OCI-LY3 (cell line): ENCODE measurements around the gene RBL1.
"Not testable (repeated sequence)": the region's sequence is repeated elsewhere in the genome, so short reads cannot be mapped to it uniquely, and the experiment has no call there.

Experiments
- H2AFZ ChIP-seq: fragments of 200-600, 300-600 bp; shearing (Covaris generic); 2 replicates; pipeline ENCODE4 v1.6.0; 2014; ENCODE audit warnings: antibody characterized with exemption, low read depth, low read length
- H3K27ac ChIP-seq: fragments of 200-600, 300-600 bp; sonication (generic); 2 replicates; pipeline ENCODE4 v1.5.1; 2014; ENCODE audit warnings: mild to moderate bottlenecking, low read length, moderate library complexity, mixed read lengths
- H3K27me3 ChIP-seq: fragments of 200-600, 300-600 bp; sonication (generic); 2 replicates; pipeline ENCODE4 v1.6.1; 2014; ENCODE audit warnings: low read depth, low read length, mixed read lengths
- H3K36me3 ChIP-seq: fragments of 200-600, 300-600 bp; sonication (generic); replicated peaks from 2 replicates; pipeline ENCODE3; 2014; ENCODE audit warnings: low read depth, low read length, mixed read lengths
- H3K4me1 ChIP-seq: fragments of 300-600, 200-600 bp; sonication (generic); 2 replicates; pipeline ENCODE4 v1.6.1; 2014; ENCODE audit warnings: low read length, mixed read lengths
- H3K4me2 ChIP-seq: fragments of 200-600, 300-600 bp; sonication (generic); 2 replicates; pipeline ENCODE4 v1.6.1; 2014; ENCODE audit warnings: low read length, mixed read lengths
- H3K4me3 ChIP-seq: fragments of 300-600, 200-600 bp; sonication (generic); 2 replicates; pipeline ENCODE4 v1.5.1; 2014; ENCODE audit warnings: antibody characterized with exemption, mild to moderate bottlenecking, low read length, moderate library complexity
- H3K79me2 ChIP-seq: fragments of 300-600, 200-600 bp; shearing (Covaris generic); 2 replicates; pipeline ENCODE4 v1.6.1; 2014; ENCODE audit warnings: mild to moderate bottlenecking, low read length, mixed read lengths
- H3K9ac ChIP-seq: fragments of 300-600, 200-600 bp; shearing (Covaris generic); 2 replicates; pipeline ENCODE4 v1.6.0; 2014; ENCODE audit warnings: mild to moderate bottlenecking, low read length, moderate library complexity
- H3K9me3 ChIP-seq: fragments of 200-600, 300-600 bp; shearing (Covaris generic); 2 replicates; pipeline ENCODE4 v1.6.1; 2014; ENCODE audit warnings: low read length, mixed read lengths; ENCODE audit not compliant: insufficient read depth
- H4K20me1 ChIP-seq: fragments of 200-600, 300-600 bp; sonication (generic); 2 replicates; pipeline ENCODE4 v1.6.1; 2016; ENCODE audit warnings: low read length, mixed read lengths; ENCODE audit not compliant: insufficient read depth
- EZH2phosphoT487 ChIP-seq: fragments of 200-600 bp; shearing (Covaris generic); IDR thresholded peaks from 2 replicates; pipeline ENCODE4 v1.6.1; 2018; ENCODE audit warnings: antibody characterized with exemption, mixed run types, low read depth
- TF ChIP-seq, protein P1 (sequence below): fragments of 200-600, 300-600 bp; sonication (generic); IDR thresholded peaks from 2 replicates; pipeline ENCODE4 v1.5.1; 2014; ENCODE audit warnings: antibody characterized with exemption, low read length, low read depth

The RBL1 gene

DNA sequence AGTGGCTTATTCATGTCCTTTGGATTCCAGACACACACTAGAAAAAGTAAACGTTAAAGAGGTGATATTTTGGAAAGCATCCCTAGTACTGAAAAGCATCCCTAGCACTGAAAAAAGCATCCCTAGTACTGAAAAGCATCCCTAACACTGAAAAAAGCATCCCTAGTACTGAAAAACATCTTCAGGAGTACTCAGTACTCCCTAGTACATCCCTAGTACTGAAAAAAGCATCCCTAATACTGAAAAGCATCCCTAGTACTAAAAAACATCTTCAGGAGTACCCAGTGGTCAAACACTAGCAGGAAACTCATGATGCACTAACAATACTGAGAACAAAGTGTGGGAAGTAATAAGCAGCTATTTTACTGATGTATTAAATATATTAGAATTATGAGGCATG, 98.7 kb downstream of the RBL1 start:
- no peak overlapping the region for H3K4me2 ChIP-seq
- H3K9me3 ChIP-seq, result no peaks in the 10 kb centered on the region
- no peaks in the 10 kb centered on the region for H3K27me3 ChIP-seq
- H3K4me3 ChIP-seq, result no peak overlapping the region
- no peaks in the 10 kb centered on the region for H3K79me2 ChIP-seq
- no peak overlapping the region for H2AFZ ChIP-seq
- H4K20me1 ChIP-seq, result no peaks in the 10 kb centered on the region
- H3K27ac ChIP-seq, result no peak overlapping the region
- no peaks in the 10 kb centered on the region for H3K4me1 ChIP-seq
- TF ChIP-seq EZH2phosphoT487, result no peak
- TF ChIP-seq, protein P1, sequence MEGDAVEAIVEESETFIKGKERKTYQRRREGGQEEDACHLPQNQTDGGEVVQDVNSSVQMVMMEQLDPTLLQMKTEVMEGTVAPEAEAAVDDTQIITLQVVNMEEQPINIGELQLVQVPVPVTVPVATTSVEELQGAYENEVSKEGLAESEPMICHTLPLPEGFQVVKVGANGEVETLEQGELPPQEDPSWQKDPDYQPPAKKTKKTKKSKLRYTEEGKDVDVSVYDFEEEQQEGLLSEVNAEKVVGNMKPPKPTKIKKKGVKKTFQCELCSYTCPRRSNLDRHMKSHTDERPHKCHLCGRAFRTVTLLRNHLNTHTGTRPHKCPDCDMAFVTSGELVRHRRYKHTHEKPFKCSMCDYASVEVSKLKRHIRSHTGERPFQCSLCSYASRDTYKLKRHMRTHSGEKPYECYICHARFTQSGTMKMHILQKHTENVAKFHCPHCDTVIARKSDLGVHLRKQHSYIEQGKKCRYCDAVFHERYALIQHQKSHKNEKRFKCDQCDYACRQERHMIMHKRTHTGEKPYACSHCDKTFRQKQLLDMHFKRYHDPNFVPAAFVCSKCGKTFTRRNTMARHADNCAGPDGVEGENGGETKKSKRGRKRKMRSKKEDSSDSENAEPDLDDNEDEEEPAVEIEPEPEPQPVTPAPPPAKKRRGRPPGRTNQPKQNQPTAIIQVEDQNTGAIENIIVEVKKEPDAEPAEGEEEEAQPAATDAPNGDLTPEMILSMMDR, result no peak
- H3K36me3 ChIP-seq, result peaks cover 50% of the 10 kb centered on the region
- no peak overlapping the region for H3K9ac ChIP-seq

DNA sequence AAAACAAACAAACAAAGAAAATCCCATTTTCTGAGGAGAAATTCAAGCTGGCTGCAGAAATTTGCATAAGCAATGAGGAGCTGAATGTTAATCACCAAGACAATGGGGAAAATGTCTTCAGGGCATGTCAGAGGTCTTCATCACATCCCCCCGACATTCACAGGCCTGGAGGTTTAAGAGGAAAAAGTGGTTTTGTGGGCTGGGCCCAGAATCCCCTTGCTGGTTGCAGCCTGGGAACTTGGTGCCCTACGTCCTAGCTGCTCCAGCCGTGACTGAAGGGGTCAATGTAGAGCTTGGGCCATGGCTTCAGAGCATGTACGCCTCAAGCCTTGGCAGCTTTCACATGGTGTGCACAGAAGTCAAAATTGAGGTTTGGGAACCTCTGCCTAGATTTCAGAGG, 101.6 kb downstream of the RBL1 start:
- H3K4me1 ChIP-seq, H3K9ac ChIP-seq, H3K27me3 ChIP-seq, H3K4me2 ChIP-seq, H3K4me3 ChIP-seq, H4K20me1 ChIP-seq, H3K79me2 ChIP-seq, H2AFZ ChIP-seq, H3K27ac ChIP-seq, H3K9me3 ChIP-seq: not testable (repeated sequence)
- H3K36me3 ChIP-seq, result peaks cover 47% of the 10 kb centered on the region

DNA sequence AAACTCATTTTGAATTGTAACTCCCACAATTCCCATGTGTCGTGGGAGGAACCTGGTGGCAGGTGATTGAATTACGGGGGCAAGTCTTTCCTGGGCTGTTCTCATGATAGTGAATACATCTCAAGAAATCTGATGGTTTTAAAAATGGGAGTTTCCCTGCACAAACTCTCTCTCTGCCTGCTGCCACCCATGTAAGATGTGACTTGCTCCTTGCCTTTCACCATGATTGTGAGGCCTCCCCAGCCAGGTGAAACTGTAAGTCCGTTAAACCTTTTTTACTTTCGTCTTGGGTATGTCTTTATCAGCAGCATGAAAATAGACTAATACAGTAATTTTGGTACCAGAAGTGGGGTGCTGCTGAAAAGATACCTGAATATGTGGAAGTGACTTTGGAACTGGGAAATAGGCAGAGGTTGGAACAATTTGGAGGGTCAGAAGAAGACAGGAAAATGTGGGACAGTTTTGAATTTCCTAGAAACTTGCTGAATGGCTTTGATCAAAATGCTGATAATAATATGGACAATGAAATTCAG, 102.9 kb downstream of the RBL1 start:
- no peak overlapping the region for H3K4me3 ChIP-seq

DNA sequence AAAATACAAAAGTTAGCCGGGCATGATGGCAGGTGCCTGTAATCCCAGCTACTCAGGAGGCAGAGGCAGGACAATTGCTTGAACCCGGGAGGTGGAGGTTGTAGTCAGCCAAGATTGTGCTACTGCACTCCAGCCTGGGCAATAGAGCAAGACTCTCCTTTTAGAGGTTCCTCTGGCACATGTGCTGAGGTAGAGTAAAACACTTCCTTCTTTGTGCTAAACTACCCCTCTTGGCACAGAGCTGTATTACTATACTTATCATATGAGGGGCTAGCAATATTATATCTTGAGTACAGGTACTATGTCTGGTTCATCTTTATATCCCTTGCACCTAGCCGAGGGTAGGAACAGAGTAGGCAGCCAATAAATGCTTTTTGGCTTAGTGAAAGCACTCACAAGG, 104.1 kb downstream of the RBL1 start:
- no peak for TF ChIP-seq EZH2phosphoT487
- TF ChIP-seq, protein P1, result no peak
- Histone ChIP-seq H3K27ac (no peak overlapping the region), H3K4me2 (no peak overlapping the region), H3K4me3 (no peak overlapping the region), H3K79me2 (no peaks in the 10 kb centered on the region), H3K9ac (no peak overlapping the region), H3K27me3 (no peaks in the 10 kb centered on the region), H4K20me1 (no peaks in the 10 kb centered on the region), H2AFZ (no peak overlapping the region), H3K36me3 (peaks cover 31% of the 10 kb centered on the region), H3K9me3 (no peaks in the 10 kb centered on the region), H3K4me1 (peaks cover 10% of the 10 kb centered on the region)

More for the DNA sequence above, 102.9 kb downstream of the RBL1 start:
- Histone ChIP-seq H4K20me1 (no peaks in the 10 kb centered on the region), H3K36me3 (peaks cover 42% of the 10 kb centered on the region), H3K27ac (no peak overlapping the region), H2AFZ (no peak overlapping the region), H3K79me2 (no peaks in the 10 kb centered on the region), H3K4me2 (no peak overlapping the region), H3K4me1 (peaks cover 10% of the 10 kb centered on the region), H3K9me3 (no peaks in the 10 kb centered on the region), H3K27me3 (no peaks in the 10 kb centered on the region), H3K9ac (no peak overlapping the region)
- TF ChIP-seq EZH2phosphoT487, result no peak
- TF ChIP-seq, protein P1, result no peak

DNA sequence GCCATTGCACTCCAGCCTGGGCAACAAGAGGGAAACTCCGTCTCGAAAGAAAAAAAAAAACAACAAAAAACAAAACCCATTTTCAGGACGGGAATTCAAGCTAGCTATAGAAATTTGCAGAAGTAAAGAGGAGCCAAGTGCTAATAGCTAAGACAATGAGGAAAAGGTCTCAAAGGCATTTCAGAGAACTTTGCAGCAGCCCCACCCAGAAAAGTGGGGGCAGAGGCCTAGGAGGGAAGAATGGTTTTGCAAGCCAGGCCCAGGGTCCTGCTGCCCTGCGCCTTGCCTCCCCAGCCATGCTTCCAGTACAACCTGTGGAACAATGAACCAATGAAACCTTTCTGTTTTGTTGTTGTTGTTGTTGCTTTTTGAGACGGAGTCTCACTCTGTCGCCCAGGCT, 106.0 kb downstream of the RBL1 start:
- peaks cover 10% of the 10 kb centered on the region for H3K4me1 ChIP-seq
- no peak overlapping the region for H3K27ac ChIP-seq
- H3K9me3 ChIP-seq, result no peaks in the 10 kb centered on the region

More for the DNA sequence above, 106.0 kb downstream of the RBL1 start:
- no peak for TF ChIP-seq EZH2phosphoT487
- TF ChIP-seq, protein P1, result no peak
- no peak overlapping the region for H3K4me3 ChIP-seq
- H2AFZ ChIP-seq, result no peak overlapping the region
- no peaks in the 10 kb centered on the region for H3K79me2 ChIP-seq
- H3K9ac ChIP-seq, result no peak overlapping the region
- no peak overlapping the region for H3K4me2 ChIP-seq
- no peaks in the 10 kb centered on the region for H3K27me3 ChIP-seq
- H4K20me1 ChIP-seq, result no peaks in the 10 kb centered on the region
- H3K36me3 ChIP-seq, result peaks cover 14% of the 10 kb centered on the region
